ENCODE data around the gene HMCN2. TPM values are rescaled to one million over a fixed set of nuclear protein-coding genes. Genes with fewer than 3 reads are reported as not detected.

HMCN2 gene
- total and polyA plus RNA-seq, 9 donors = 0.12 to 4.2 (median 0.98) TPM

- Histone ChIP-seq H3K4me1 (ENCODE audit: insufficient read depth) (peaks cover 3% of the 10 kb centered on the region), H3K27me3 (no peaks in the 10 kb centered on the region), H3K9me3 (no peaks in the 10 kb centered on the region), H3K36me3 (no peaks in the 10 kb centered on the region), H3K27ac (no peak overlapping the region), H3K4me3 (no peak overlapping the region)
- WGBS, 3 donors = 80 to 85% (median 83%) methylated on average over 11 of the region's 11 CpGs
- no peak for DNase-seq
- intact Hi-C loops (cut with DNase I) = no loop called here
- TF ChIP-seq POLR2A (IDR thresholded peaks at IDR 0.05) (no peak), CTCF (IDR thresholded peaks at IDR 0.05) (no peak), EP300 (IDR thresholded peaks at IDR 0.05) (no peak)
Observed at GRCh38 chr9:130242270-130243014, 23.1 kb upstream of the HMCN2 start.

DNA sequence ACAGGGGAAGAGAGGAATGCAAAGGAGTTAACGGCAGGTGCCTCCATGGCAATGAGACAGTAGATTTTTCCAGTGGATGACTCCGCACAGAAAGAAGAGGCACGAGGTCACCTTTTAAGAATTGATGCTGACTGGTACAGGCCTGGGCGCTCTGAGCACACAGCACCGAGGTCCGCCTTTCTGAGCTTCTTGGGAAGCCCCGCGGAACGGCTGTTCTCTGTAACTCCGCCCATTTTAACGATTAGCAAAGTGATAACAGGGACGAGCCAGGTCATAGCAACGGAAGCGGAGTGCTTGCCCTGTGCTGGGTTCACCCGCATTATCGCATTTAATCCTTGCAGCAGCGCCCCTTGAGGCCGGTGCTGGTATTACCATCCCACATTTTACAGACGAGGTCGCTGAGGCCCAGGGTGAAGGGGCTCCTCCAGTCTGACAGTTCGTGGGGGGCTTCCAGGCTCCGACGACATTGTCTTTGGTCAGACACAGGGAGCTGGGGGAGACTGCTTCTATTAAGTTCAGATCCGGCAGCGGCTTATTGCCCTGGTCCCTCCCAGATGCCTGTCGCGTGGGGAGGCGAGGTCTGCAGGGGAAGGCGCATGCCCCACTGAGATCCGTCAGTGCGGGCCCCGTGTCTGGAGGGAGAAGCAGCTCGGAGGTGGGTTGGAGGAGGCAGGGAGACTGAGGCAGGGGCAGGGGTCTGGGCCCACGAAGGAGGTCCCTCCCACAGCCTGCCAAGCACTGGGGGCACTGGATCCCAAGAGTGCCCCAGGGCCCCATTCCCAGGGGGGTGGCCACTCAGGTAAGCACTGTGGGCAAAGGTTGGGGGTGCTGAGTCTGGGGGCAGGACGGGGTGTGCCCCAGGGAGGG, 22.3 kb upstream of the HMCN2 start:
- DNase-seq = peak; percentile 47 to 85 (median 77)
- Histone ChIP-seq H3K9me3 (no peaks in the 10 kb centered on the region), H3K27ac (no peak overlapping the region), H3K4me3 (no peak overlapping the region), H3K27me3 (no peaks in the 10 kb centered on the region), H3K4me1 (ENCODE audit: insufficient read depth) (peaks cover 3% of the 10 kb centered on the region), H3K36me3 (no peaks in the 10 kb centered on the region)
- intact Hi-C loops (cut with DNase I) = no loop called here
- WGBS, 3 donors = 20 to 24% (median 23%) methylated on average over 33 to 35 of the region's 35 CpGs
- TF ChIP-seq EP300 (IDR thresholded peaks at IDR 0.05) = no peak
- no peak for TF ChIP-seq POLR2A (IDR thresholded peaks at IDR 0.05)
- TF ChIP-seq CTCF (IDR thresholded peaks at IDR 0.05) = peak; percentile 73 to 82 (median 77)

DNA sequence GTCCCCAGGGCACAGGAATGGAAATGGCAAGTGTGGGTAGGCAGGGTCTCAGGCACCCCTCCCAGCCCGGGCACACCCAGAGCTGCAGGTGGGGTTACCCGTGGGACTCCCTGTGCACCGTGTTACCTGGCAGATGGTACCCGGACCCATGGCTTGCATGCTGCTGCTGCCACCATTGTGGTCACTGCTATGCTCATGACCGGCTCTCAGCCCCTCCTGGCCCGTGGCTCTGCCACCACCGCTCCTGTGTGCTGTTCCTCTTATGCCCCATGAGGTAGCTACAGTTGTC, 21.7 kb upstream of the HMCN2 start:
- intact Hi-C loops (cut with DNase I) = no loop called here
- WGBS, 3 donors = 86 to 92% (median 89%) methylated on average over 7 of the region's 7 CpGs
- Histone ChIP-seq H3K36me3 (no peaks in the 10 kb centered on the region), H3K27ac (no peak overlapping the region), H3K4me1 (ENCODE audit: insufficient read depth) (peaks cover 3% of the 10 kb centered on the region), H3K9me3 (no peaks in the 10 kb centered on the region), H3K4me3 (no peak overlapping the region), H3K27me3 (no peaks in the 10 kb centered on the region)
- TF ChIP-seq CTCF (IDR thresholded peaks at IDR 0.05) = no peak
- no peak for TF ChIP-seq EP300 (IDR thresholded peaks at IDR 0.05)
- no peak for TF ChIP-seq POLR2A (IDR thresholded peaks at IDR 0.05)
- DNase-seq = no peak

- TF ChIP-seq EP300 (IDR thresholded peaks at IDR 0.05) (no peak), CTCF (IDR thresholded peaks at IDR 0.05) (no peak), POLR2A (IDR thresholded peaks at IDR 0.05) (no peak)
Observed at GRCh38 chr9:130244548-130245165, 20.9 kb upstream of the HMCN2 start.

More at GRCh38 chr9:130244548-130245165, 20.9 kb upstream of the HMCN2 start:
- Histone ChIP-seq H3K4me1 (ENCODE audit: insufficient read depth) (peaks cover 3% of the 10 kb centered on the region), H3K36me3 (no peaks in the 10 kb centered on the region), H3K27ac (no peak overlapping the region), H3K4me3 (no peak overlapping the region), H3K9me3 (no peaks in the 10 kb centered on the region), H3K27me3 (no peaks in the 10 kb centered on the region)
- 90 to 93% (median 91%) methylated on average over 13 of the region's 13 CpGs for WGBS, 3 donors
- intact Hi-C loops (cut with DNase I) = no loop called here
- no peak for DNase-seq

Measured in ovary (tissue), 9 donors.